A172 (cell line): ENCODE results near the gene GNPTG. TPM values are rescaled to one million over a fixed set of nuclear protein-coding genes. Genes with fewer than 3 reads are reported as not detected.

Source experiments
- DNase-seq: peaks from one replicate; pipeline ENCODE4 v3.0.0-alpha.2; 2015; ENCODE audit warnings: low spot score
- total RNA-seq: library from RNA; depleted of rRNA; stranded (reverse); fragments of >200 nt; shearing (Covaris generic); gene quantifications from 2 replicates; pipeline ENCODE4 v1.2.3, GENCODE V29; 2014

GNPTG gene
- total RNA-seq, 1 experiment from 2014 or later = 45.8 TPM

DNA sequence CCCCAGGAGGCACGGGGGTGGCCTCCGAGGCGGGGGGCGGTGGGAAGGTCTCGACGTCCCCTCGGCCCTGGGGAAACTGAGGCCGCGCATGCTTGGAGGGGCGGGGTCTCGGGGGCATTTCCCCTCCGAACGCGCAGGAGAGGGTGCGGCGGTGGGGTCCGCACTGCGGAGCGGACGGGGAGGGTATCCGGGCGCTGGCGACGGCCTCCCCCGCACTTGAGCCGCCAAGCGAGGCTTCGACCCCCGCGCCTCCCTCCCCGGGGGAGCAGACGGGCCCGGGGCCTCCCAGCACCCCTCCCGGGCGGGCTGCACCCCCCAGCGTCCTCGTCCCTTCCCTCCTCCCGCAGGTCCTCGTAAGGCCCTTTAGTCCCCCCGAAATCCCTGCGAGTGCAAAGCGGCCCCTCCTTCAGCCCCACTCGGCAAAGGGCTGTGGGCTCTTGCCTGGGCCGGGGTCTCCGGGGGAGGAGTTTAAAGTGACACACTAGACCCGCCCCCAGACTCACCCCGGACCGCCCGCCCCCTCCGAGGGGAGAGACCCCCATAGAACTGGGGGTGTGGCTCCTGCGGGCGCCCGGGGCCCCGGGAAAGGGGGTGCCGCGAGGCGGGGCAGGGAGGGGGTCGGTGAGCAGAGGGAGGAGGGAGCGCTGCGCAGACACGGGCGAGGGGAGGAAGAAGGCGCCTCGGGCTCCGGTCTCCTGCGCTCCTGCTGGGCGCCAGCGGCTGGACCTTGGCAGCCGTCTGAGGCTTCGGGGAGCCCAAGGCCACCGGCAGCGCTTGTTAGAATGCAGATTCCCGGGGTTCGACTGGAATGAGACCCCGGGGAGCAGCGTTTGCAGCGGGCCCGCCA, 17.7 kb upstream of the GNPTG start:
- DNase-seq = no peak

DNA sequence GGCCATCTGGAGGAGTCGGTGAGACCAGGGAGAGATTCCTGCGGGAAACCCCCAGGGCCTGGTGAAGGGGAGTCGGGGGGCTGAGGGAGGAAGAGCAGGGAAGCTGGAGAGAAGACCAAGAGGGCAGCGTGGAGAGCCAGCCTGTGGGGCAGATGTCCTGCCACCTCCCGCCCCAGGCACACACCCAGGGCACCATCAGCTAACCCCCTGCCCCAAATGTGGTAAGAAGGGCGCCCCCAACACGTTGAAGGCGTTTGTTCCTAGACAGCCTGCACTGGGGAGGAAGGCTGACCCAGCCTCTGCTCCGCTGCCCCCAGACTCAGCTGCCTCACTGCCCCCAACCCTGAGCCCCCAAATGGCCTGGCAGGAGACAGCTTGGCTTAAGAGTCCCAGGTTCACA, 17.0 kb upstream of the GNPTG start:
- no peak for DNase-seq

DNA sequence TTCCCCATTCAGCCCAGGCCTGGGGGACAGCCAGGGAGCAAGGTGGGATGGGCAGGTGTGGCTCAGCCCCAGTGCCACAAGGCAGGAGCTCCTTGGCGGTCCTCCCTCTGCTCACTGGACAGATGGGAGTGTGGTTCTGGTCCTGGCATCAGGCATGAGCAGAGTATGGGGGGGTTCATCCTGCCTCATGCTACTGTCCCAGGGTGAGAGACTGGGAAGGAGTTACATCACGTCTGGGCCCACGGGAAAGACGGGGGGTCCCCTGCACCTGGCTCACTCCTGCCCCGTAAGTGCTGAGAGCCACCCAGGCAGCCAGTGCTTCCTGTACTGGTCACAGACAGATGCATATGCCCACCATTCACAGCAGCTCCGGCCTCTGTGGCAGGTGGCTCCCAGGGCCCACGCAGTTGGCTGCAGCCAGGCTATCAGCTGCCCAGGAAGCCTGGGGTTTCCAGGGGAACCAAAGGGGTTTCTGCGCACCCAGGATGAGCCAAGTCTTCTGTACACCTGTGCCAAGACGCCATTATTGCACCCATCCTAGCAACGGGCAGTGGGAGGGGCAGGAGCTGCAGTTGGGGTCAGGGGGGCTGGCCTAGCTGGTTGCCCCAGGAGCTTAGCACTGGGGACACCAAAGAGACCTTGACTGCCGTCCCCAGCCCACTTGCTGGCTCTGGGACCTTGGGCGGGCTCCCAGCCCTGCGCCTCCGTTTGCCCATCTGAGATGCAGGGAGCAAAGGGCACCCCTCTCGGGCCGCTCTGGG, 16.3 kb upstream of the GNPTG start:
- no peak for DNase-seq

DNA sequence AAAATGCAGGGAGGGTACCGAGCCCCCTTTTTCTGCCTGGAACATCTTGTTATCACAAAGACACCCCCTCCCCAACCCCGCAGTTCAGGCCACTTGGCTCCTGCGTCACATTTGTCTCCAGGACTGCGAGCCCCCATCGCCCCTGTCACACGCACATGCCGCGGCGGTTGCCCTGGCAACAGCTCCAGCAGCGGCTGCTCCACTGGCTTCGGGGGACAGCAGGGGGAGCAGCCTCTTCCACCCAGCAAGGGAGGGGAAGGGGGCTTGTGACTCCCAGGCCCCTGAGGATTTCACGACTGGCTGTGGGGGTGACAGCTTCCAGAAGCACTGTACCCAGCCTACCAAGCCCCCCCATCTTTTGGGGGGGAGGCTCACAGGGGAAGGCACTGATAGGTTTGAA, 15.7 kb upstream of the GNPTG start:
- no peak for DNase-seq

DNA sequence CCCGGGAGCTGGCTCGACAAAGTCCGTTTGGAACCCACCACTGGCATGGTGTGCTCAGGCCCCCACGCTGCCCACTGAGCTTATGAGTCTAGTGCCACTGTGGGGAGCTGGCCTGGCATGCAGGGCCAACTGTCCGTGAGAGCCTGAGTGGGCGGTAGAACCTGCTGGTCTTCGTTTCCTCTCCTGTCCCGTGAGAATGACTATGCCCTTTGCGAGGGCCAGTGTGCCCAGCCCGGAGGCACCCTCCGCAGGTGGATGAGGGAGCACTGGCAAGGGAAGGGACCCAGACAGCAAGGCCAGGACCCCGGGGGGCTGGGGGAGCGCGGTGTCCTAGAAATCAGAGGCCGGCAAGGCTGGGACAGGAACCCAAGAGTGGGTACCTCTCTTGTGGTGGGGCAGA, 15.1 kb upstream of the GNPTG start:
- DNase-seq = no peak

DNA sequence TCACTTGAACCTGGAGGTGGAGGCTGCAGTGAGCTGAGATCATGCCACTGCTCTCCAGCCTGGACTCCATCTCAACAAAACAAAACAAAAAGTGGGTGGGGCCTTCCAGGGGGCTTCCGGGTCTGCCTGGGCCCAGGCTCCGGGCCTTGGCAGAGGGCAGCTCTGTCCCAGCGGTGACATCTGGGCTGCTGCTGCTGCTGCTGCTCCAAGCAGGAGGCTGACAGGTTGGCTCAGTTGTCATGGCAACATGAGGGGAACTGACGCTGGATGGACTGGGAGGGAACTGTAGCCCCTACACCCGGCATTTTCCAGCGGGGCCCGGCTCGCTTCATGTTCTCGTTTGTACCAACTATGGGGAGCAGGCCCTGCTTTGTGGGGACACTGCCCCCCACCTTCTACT, 14.2 kb upstream of the GNPTG start:
- DNase-seq = no peak

DNA sequence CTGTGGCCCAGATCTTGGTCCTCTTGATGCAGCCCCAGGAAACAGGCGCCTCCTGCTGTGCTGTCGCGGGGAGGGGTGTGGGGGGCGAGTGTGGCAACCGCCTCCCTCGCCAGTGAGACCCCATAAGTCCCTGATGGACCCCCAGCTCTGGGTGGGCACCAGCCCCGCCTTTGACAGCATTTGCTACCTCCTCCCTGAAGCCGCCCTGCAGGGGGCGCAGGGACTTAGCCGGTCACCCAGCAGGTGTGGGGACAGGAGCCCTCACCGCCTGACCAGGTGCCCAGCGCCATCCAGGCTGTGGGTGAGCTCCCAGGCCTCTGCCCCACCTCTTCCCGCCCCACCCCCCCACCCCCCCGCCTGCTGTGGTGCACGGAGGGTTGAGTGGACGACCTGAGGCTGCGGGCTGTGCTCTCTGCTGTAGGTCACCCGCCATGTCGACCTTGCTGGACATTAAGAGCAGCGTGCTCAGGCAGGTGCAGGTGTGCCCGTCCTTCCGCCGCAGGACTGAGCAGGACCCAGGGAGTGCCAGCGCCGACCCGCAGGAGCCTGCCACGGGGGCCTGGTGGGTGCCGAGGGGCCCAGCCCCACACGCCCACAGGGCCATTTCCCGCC, 13.5 kb upstream of the GNPTG start:
- DNase-seq = no peak

DNA sequence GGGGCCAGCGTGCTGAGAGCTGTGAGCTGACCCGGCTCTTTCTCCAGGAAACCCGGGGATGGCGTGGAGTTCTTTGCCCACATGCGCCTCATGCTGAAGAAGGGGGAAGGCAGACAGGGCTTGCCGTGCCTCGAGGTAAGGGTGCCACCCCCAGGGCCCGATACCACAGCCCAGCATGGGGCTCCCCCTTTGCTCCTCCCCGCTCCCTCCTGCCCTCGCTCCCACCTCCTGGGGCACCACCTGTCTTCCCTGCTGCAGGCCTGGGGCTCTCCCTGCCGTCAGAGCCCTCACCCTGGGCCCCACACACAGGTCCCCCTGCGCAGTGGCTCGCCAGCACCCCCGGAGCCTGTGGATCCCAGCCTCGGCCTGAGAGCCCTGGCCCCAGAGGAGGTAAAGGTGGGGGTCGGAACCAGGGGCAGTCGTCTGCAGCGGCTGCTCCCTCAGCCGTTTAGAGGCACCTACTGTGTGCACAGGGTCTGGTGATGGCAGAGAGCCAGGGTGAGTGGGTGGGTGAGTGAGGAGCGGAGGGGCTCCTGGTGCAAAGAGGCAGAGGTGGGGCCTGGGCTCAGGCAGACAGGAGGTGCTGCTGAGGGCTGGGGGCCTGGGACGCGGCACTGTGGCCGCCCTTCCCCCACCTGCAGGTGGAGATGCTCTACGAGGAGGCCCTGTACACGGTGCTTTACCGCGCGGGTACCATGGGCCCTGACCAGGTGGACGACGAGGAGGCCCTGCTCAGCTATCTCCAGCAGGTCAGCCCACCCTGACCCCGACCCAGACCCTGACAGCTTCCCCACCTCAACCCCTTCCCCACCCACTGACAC, 12.7 kb upstream of the GNPTG start:
- DNase-seq = no peak

DNA sequence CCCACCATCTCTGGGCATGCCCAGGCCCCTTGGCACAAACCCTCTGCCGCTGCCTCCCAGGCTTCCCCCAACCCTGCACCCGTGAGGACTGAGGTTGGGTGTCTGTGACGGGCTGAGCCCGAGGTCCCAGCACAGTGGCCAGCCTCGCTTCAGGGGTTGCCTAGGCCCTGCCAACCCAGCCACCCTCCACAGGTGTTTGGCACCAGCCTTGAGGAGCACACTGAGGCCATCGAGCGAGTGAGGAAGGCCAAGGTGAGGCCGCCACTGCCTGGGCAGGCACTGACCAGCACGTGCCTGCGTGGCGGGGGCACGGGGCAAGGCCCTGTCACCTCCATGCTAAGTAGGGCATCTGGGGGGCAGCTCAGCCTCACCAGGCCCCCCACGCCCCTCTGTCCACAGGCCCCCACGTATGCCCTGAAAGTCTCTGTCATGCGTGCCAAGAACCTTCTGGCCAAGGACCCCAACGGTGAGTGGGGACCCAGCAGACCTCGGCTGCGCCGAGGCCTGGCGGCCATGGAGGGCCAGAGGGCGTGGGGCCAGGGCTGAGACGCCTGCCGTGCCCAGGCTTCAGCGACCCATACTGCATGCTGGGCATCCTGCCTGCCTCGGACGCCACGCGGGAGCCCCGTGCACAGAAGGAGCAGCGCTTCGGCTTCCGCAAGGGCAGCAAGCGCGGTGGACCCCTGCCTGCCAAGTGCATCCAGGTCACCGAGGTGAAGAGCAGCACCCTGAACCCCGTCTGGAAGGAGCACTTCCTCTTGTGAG, 10.8 kb upstream of the GNPTG start:
- no peak for DNase-seq

DNA sequence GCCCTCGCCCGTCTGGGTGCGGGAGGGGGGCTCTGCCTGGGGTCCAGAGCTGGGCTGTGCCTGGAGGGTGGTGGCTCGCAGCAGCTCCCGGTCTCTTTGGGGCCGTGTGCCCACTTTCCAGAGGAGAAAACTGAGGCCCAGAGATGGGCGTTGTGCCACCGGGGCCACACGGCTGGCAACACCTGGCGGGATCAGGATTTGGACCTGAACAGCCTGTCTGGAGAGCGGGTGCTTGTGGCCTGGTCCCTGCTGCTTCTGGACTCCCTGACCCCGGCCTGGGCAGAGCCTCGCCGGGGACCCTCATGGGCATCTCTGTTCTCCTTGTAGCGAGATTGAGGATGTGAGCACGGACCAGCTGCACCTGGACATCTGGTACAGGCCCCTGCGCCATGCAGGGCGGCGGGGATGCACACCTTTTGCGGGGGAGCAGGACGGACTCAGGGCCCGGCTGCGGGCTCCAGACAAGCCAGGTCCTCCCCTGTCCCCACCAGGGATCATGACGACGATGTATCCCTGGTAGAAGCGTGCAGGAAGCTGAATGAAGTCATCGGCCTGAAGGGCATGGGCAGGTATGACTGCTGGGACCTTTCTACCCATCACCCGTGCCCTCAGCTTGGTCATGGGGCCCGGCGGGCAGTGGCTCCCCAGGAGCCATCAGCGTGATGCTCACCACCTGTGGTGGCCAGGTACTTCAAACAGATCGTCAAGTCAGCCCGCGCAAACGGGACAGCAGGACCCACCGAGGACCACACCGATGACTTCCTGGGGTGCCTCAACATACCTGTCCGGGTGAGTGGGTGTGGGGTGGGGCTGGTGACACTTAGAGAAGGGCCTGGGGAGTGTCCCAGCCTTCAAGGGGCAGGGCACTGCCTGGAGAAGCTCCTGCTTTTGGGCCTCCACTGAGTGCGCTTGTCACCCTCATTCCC, 10.0 kb upstream of the GNPTG start:
- no peak for DNase-seq

DNA sequence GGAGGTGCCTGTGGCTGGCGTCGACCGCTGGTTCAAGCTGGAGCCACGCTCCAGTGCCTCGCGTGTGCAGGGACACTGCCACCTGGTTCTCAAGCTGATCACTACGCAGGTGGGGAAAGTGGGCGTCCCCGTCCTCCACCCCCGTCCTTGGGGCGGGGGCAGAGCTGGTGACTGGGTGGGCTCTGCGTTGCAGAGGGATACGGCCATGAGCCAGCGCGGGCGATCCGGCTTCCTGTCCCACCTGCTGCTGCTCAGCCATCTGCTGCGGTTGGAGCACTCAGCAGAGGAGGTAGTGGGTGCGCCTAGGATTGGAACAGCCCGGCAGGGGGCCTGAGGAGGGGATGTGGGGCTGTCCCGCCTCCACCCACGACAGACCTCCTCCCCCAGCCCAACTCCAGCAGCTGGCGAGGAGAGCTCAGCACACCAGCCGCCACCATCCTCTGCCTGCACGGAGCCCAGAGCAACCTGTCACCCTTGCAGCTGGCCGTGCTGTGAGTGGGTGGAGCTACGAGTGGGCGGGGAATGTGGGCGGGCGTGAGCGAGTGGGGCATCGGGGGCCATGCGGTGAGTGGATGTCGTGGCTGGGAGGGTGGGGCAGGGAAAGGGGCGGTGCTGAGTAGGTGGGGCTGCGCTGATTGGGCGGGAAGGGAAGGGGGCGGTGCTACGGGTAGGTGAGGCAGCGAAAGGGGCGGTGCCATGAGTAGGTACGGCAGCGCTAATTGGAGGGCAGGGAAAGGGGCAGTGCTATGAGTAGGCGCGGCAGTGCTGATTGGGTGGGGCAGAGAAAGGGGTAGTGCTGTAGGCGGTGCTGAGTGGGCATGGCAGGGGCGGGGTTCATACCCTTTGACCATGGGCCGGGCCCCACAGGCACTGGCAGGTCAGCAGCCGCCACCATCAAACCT, 9.0 kb upstream of the GNPTG start:
- DNase-seq = peak; percentile 98

DNA sequence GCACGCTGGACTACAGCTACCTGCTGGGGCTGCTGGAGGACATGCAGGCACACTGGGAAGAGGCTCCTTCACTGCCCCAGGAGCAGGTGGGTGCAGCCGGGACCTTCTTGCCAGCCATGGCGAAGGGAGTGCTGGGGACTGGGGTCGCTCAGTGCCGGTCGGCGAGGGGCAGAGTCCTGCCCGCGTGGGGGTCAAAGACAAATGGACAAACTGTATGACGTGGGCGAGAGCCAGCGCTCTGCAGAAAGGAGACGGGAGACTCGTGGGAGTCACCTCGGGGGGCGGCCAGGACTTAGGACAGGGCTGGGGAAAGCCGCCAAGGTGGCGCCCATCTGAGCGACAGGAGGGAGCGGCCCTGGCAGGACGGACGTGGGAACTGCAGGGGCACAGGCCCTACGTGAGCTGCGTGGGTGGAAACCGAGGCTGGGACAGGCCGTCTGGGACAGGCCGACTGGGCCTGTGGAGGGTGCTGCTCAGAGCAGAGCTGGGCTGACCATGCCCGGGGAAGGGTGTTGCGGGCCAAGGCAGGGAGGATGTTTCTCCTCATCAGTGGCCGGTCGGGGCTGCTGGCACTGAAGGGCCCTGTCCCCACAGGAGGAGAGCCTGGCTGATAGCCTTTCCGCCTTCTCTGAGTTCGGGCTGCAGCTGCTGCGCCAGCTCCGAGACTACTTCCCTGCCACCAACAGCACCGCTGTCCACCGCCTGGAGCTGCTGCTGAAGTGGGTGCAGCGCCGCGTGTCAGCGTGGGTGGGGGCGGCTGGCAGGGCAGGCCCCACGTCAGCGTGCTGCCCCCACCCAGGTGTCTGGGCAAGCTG, 8.1 kb upstream of the GNPTG start:
- DNase-seq = no peak

DNA sequence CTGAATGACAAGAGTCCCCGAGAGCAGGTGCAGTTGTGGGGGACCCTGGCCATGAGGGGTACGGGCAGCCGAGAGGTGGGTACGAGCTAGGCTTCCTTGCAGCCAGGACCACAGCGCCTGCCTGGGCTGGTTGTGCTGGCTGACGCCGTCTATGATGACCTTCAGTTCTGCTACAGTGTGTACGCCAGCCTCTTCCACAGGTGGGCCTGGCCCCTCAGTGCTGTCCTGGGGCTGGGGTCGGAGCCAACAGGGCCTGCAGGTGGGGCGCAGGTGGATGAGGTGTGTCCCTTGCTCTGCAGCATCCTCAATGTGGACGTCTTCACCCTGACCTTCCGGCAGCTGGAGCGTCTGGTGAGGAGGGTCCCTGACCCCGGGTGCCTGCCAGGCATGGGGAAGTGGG, 7.2 kb upstream of the GNPTG start:
- DNase-seq = no peak

DNA sequence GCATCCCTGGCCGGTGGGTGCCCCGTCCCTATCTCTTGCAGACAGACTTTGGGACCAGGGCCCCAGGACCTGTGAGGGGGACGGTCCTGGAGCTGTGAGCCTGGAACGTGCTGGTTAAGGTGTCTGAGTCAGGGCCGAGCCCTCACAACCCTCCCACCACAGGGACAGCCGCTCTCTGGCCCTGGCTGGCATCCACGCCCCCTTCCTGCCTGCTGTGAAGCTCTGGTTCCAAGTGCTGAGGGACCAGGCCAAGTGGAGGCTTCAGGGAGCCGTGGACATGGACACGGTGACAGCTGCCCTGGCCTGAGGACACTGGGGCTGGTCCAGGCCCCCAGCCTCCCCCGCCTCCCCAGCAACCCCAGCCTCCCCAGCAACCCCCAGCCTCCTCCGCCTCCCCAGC, 6.6 kb upstream of the GNPTG start:
- DNase-seq = no peak

DNA sequence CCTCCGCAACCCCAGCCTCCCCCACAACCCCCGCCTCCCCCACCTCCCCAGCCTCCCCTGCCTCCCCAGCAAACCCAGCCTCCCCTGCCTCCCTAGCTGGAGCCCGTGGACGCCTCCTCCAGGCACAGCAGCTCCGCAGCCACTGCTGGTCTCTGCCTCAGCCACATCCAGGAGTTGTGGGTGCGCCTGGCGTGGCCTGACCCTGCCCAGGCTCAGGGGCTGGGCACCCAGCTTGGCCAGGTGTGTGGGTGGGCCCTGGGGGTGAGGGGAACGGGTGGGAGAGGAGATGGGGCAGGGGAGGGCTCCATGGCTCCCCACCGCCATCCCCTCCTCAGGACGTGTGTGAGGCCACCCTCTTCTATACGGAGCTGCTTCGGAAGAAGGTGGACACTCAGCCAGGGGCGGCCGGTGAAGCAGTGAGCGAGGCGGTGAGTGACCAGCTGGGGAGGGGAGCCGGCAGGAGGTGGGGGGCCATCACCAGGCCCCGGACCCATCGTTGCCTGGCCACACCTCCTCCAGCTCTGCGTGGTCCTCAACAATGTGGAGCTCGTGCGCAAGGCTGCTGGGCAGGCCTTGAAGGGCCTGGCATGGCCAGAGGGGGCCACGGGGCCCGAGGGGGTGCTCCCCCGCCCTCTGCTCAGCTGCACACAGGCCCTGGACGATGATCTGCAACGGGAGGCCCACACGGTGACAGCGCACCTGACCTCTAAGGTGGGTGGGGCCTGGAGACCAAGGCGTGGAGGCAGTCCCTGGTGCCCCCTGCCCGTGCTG, 5.9 kb upstream of the GNPTG start:
- no peak for DNase-seq

DNA sequence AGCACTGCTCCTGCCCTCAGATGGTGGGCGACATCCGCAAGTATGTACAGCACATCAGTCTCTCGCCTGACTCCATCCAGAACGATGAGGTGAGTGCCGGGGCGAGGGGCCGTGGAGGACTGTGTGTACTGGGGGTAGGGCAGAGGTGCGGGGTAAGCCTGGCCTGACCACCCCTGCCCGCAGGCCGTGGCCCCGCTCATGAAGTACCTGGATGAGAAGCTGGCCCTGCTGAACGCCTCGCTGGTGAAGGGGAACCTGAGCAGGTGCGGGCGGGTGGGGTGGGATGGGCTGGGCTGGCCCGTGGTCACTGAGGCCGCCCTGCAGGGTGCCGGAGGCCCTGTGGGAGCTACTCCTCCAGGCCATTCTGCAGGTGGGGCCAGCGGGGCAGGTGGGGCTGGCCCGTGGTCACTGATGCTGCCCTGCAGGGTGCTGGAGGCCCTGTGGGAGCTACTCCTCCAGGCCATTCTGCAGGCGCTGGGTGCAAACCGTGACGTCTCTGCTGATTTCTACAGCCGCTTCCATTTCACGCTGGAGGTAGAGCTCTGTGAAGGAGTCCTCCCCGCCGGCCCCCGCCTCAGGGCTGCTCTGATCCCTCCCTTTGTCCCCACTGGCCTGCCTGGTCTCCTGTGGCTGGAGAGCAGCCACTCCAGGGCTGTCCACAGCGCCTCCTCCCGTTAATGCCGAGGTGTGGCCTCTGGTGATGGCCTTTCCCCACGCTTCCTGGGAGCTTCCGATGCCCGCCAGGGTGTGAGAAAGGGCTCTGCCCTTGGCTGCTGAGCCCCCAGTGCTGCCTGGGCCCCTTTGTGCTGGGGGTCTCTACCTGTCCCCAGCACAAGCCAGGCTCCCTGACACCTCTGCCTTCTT, 5.1 kb upstream of the GNPTG start:
- DNase-seq = no peak
